ENCODE results near the gene CEACAM3.
"Not testable (repeated sequence)": the region's sequence is repeated elsewhere in the genome, so short reads cannot be mapped to it uniquely, and the experiment has no call there.

Gene CEACAM3

GRCh38 chr19:41796362-41796761, at the start of gene CEACAM3:
Gene CEACAM3, plus strand, starts transcription at chr19:41796587. Its CDS starts 91 bp downstream, at chr19:41796678.
- no peak for DNase-seq

GRCh38 chr19:41746593-41747227, 49.7 kb upstream of the CEACAM3 start:
- DNase-seq = no peak

DNA sequence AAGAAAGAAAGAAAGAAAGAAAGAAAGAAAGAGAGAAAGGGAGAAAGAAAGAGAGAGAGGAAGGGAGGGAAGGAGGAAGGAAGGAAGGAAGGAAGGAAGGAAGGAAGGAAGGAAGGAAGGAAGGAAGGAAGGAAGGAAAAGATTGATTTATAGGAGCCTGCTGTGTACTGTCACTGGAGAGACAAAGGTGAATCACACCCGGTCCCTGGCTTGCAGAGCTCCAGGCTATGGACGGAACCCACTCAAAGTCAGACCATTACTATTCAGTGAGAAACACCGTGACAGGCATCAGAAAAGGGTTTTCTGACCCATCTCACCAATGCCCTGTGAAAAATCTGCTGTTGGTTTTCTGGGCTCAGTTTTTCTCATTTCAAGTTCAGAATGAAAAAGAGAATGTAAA, 48.4 kb upstream of the CEACAM3 start:
- no peak for DNase-seq

- not testable (repeated sequence) for DNase-seq
Observed at GRCh38 chr19:41750248-41751134, 45.9 kb upstream of the CEACAM3 start.

GRCh38 chr19:41753159-41753558, 43.2 kb upstream of the CEACAM3 start:
- DNase-seq = no peak

GRCh38 chr19:41753936-41754529, 42.4 kb upstream of the CEACAM3 start:
- no peak for DNase-seq

DNA sequence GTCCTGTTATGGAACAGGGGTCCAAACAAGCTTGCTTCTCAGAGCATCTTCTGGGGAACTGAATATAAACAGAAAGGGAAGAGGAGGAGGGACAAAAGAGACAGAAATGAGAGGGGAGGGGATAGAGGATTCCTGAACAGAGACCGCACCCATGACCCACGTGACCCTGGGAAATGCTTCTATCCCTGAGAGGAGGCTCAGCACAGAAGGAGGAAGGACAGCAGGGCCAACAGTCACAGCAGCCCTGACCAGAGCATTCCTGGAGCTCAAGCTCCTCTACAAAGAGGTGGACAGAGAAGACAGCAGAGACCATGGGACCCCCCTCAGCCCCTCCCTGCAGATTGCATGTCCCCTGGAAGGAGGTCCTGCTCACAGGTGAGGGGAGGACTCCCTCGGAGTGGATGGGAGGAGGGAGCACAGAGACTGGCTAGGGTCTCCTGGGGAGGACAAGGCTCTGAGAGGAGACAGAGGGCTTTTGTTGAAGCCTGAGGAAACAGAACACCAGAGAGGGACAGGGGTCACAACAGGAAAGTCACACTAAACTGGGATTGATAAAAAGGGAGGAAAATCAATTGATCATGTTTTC, 41.0 kb upstream of the CEACAM3 start, which contains the start of gene CEACAM6:
CEACAM6 (plus strand) TSS at position 203 of the 586 bp plus-strand sequence; CDS start at position 312, 109 bp downstream.
- DNase-seq = no peak

- no peak for DNase-seq
Observed at GRCh38 chr19:41758846-41759245, 37.5 kb upstream of the CEACAM3 start.

DNA sequence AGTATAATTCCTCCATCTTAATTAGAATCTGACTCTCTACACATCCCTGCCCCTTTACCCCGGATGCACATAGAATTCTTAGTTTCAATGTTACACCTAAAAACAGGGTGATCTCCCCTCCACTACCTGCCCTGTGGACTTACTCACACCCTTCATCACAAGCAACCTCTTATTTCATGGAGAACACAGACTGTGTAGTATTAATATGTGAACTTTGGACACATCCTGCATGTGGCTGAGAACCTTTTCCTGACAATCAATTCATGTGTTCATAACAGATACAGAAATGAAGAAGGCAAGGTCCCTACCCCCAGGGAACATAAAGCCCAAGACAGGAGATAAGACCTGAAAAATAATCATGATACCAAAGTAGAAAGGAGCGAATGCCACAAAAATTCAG, 29.3 kb upstream of the CEACAM3 start:
- no peak for DNase-seq

DNA sequence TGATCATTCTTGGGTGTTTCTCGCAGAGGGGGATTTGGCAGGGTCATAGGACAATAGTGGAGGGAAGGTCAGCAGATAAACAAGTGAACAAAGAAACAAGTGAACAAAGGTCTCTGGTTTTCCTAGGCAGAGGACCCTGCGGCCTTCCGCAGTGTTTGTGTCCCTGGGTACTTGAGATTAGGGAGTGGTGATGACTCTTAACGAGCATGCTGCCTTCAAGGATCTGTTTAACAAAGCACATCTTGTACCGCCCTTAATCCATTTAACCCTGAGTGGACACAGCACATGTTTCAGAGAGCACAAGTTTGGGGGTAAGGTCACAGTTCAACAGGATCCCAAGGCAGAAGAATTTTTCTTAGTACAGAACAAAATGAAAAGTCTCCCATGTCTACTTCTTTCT, 28.3 kb upstream of the CEACAM3 start:
- DNase-seq = not testable (repeated sequence)

DNA sequence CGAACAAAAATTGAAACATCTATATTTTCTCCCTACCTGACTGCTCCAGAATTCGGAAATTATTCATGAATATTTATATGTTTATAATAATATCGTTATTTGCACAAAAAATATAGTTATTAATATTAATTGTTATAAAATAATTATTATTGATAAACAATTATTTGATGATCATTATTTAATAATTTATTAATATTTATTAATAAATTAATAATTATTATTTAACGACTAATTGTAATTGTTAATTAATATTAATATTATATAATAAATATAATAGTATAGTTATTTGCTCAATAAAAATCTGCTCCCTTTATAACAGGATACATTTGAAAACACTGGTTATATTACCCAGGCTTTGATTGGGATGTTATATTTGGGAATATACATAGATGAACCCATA, 26.8 kb upstream of the CEACAM3 start:
- no peak for DNase-seq

DNA sequence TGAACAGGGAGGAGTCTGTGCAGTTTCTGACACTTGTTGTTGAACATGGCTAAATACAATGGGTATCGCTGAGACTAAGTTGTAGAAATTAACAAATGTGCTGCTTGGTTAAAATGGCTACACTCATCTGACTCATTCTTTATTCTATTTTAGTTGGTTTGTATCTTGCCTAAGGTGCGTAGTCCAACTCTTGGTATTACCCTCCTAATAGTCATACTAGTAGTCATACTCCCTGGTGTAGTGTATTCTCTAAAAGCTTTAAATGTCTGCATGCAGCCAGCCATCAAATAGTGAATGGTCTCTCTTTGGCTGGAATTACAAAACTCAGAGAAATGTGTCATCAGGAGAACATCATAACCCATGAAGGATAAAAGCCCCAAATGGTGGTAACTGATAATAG, 25.0 kb upstream of the CEACAM3 start:
- DNase-seq = no peak

DNA sequence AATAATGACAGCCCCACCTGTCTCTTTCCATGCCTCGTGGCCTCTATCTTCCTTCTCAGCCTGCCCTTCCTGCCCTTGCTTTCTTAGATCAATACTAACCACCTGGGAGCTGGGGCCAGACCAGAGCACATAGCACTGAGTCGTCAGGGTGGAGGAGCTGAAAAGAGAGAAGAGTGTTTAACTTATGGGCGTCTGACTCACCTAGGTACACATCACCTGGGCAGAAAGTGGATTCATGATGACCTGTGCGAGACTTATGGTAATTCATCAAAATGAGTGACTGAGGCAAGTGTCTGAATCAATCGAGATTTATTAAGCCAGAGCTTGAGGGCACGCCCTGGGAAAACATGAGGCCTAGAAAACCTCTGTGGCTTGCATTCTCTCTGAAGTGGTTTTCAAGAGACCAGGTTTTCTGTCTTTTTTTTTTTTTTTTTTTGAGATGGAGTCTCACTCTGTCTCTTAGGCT, 21.8 kb upstream of the CEACAM3 start:
- no peak for DNase-seq

DNA sequence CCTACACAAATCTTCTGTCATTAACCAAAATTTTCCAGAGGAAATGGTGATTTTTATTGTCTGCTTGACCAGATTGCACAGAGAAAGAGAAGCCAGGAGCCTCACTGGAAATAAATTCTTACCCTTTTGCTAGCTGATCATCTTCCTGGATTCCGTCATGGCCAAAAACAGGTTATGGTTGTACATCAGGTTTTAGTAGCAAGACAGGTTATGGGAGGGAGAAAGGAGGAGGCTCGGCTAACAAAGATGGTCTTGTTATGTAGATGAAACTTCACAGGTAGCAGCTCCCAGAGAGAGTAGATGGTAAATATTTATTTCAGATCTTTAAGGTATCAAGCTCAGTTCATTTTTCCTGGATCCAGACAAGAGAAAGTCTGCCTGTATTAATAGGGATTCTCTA, 19.7 kb upstream of the CEACAM3 start:
- no peak for DNase-seq

DNA sequence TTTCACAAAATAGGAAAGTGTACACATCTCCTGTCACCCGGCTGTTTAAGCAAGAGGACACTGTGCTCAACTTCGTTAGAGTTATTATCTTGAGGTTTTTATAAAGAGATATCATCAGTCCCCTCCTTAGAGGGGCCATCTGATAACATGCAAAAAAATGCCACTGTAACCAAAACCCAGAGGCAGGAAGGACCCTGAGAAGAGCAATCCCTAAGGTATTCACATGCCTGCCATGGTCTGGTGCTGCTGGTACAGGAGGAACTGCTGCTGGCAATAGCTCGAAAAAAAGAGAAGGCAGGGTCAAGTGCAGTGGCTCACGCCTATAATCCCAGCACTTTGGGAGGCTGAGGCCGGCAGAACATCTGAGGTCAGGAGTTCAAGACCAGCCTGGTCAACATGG, 12.8 kb upstream of the CEACAM3 start:
- no peak for DNase-seq

DNA sequence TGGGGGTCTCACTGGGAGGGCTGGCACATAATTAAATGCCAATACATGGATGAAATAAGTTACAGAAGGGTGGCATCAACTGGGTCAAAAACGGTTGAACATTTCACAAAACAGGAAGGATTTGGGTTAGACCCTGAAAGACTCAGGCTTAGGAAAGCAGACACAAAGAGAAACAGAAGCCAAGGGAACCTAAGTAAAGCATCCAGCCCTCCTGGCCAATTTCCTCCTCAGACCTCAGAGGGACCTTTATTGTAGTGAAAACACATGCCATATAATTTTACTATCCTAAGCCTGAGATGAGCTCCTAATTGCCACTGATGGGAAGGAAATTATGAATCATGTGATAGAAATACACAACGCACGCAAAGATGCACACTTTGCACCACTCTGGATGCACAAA, 12.1 kb upstream of the CEACAM3 start:
- DNase-seq = no peak

GRCh38 chr19:41784743-41785142, 11.6 kb upstream of the CEACAM3 start:
- DNase-seq = no peak

DNA sequence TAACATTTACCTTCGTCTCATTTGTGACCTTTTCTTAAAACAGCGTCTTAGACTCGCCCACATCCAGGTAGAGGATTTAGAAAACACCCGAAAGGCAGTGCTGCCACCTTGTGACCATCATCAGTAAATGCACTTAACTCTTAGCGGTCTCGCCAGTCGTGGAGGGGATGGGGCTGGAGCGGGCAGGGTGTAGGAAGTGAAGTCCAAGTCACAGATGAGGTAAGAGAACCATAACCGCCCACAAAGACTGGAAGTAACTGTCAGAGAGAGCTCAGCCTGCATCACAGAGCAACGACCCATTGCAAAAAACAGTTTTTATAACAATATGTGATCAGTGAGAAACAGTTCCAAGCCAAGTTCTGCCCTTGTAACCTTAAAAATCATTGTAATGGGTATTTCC, 10.7 kb upstream of the CEACAM3 start:
- DNase-seq = no peak

DNA sequence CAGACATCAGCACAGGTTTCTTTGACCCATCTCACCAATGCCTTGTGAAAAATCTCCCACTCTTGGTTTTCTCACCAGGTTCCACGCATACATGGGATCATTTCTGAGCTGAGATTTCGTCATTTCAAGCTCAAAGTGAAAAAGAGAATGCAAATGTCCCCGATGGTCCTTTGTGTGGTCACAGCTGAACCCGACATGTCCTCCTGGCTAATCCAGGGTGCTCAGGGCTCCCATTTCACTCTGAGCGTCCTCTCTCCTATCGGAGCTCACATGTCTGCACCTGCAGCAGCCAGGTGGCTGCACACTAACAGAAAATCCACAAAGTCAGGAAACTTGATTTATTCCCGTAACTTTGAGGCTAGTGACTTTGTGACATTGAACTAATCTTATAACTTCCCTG, 9.3 kb upstream of the CEACAM3 start:
- no peak for DNase-seq

- not testable (repeated sequence) for DNase-seq
Observed at GRCh38 chr19:41788518-41788917, 7.9 kb upstream of the CEACAM3 start.

- DNase-seq = not testable (repeated sequence)
Observed at GRCh38 chr19:41789053-41789452, 7.3 kb upstream of the CEACAM3 start.

DNA sequence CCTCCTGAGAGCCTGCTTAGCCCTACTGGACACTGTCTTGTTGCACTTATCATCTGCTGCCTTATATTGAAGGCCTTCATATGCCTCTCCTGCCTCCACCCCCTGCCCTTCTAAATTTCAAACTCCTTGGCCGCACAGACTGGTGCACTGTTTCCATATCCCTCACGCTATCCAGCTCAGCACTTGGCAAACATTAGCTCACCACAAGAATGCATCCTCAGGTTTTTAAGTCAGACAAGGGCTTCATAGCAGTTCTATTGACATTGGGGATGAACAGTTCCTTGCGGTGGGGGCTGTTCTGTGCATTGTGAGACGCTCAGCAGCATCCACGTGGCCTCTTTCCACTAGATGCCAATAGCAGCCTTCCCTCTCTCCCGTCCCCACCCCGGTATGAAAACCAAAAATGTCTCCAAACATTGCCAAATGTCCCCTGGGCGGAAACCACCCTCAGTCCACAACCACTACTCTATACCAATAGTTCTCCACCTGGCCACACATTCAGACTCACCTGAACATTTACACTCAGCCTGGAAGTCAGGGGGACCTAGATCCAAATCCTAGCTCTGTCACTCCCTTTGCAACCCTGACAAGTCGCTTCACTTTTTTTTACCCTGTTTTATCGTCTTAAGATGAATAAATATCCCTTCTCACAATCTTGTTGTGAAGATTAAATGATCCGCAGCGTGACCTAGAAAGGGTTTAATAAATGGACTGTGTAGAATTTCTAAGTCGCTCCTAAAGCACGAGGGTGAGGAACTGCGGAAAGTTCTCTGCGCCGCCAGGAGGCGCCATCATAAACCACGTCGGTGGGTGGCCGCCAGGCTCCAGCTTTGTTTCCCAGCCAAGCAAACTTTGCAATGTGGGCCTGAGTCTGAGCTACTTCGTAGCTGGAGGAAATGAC, 3.6 kb upstream of the CEACAM3 start:
- no peak for DNase-seq

All from cortex of kidney (tissue), 1 donor.